Motor neuron (in vitro differentiated cells): ENCODE data around the gene TPRN. TPM values are rescaled to one million over a fixed set of nuclear protein-coding genes. Genes with fewer than 3 reads are reported as not detected.
"Not testable (repeated sequence)": the region's sequence is repeated elsewhere in the genome, so short reads cannot be mapped to it uniquely, and the experiment has no call there.

Experiments
- ATAC-seq, 8 experiments: fragments of 200-7000 bp; cut with Tn5 transposase; replicated peaks in 6 of 8; 2 replicates each; pipeline ENCODE4 v1.8.0; 2021; ENCODE audit warnings: mild to moderate bottlenecking in 8 of 8, moderate library complexity in 8 of 8
- H3K27ac ChIP-seq, 2 donors: fragments of 250-450 bp; sonication (Bioruptor Pico); 2 replicates each; pipeline ENCODE4 v1.9.0; 2021; ENCODE audit warnings: antibody characterized with exemption in 2 of 2, mild to moderate bottlenecking in 2 of 2, moderate library complexity in 1 of 2
- H3K4me1 ChIP-seq, 2 donors: fragments of 250-450 bp; sonication (Bioruptor Pico); replicated peaks in 1 of 2; 2 replicates each; pipeline ENCODE4 v1.6.1; 2021; ENCODE audit warnings: antibody characterized with exemption in 2 of 2, mild to moderate bottlenecking in 2 of 2, moderate library complexity in 1 of 2
- H3K4me3 ChIP-seq, 5 donors: fragments of 250-450 bp; sonication (Bioruptor Pico); 2 replicates each; pipeline ENCODE4 v1.9.0; 2021; ENCODE audit warnings: antibody characterized with exemption in 5 of 5, mild to moderate bottlenecking in 5 of 5, moderate library complexity in 4 of 5
- WGBS, 10 experiments: fragments of 450-650 bp; shearing (Covaris generic); methylation state at CpG; one replicate each; pipeline ENCODE4 v1.0.0; 2022; 5-methylcytosine and 5-hydroxymethylcytosine counted together
- in situ Hi-C, 9 experiments: fragments of 400-800 bp; cut with MboI; loops; one replicate each; pipeline ENCODE4 v1.15.0; 2021; ENCODE audit warnings: low sequenced_read_pairs in 9 of 9, low pct_unique_long_range_greater_than_20kb in 2 of 9; ENCODE audit not compliant: unreplicated experiment in 9 of 9
- total RNA-seq, 8 experiments: library from RNA; unstranded; fragments of 300-600 nt; gene quantifications; 2 replicates each; pipeline versions ENCODE4 v1.2.3 to v1.2.4, GENCODE V29; 2022

Gene TPRN, protein sequence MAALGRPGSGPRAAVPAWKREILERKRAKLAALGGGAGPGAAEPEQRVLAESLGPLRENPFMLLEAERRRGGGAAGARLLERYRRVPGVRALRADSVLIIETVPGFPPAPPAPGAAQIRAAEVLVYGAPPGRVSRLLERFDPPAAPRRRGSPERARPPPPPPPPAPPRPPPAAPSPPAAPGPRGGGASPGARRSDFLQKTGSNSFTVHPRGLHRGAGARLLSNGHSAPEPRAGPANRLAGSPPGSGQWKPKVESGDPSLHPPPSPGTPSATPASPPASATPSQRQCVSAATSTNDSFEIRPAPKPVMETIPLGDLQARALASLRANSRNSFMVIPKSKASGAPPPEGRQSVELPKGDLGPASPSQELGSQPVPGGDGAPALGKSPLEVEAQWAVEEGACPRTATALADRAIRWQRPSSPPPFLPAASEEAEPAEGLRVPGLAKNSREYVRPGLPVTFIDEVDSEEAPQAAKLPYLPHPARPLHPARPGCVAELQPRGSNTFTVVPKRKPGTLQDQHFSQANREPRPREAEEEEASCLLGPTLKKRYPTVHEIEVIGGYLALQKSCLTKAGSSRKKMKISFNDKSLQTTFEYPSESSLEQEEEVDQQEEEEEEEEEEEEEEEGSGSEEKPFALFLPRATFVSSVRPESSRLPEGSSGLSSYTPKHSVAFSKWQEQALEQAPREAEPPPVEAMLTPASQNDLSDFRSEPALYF
- 10 to 100 TPM in 4 of 8 experiments, 1 to 10 TPM in 4; 5.9 to 79.6 (median 10.6) TPM for total RNA-seq

GRCh38 chr9:137200311-137201204 is at the start of gene TPRN:
Gene TPRN (minus strand): TSS chr9:137200741. CDS start chr9:137200711, 30 bp downstream.
- in situ Hi-C loops: no loop called here
- WGBS, 10 experiments: 0% methylated on average over 2 of the region's 118 CpGs; no CpG with 5 or more reads in 9 of the 10 experiments
- Histone ChIP-seq H3K27ac (peak within 1 kb of the TSS; percentile 68 to 80), H3K4me3 (peak within 1 kb of the TSS; percentile 80 to 99 (median 90)), H3K4me1 (peaks cover 27 to 29% of the 10 kb centered on the region in 2 donors)
- peak; percentile 86 to 96 (median 94) for ATAC-seq

- 94 to 100% (median 95%) methylated on average over 1 to 4 of the region's 6 CpGs; no CpG with 5 or more reads in 7 of the 10 experiments for WGBS, 10 experiments
- ATAC-seq: no peak
- H3K27ac ChIP-seq: no peak overlapping the region
- H3K4me3 ChIP-seq: no peak overlapping the region
- H3K4me1 ChIP-seq: peaks cover 11 to 27% of the 10 kb centered on the region in 2 donors
- in situ Hi-C loops: loop anchor here in 1 of 9 experiments (25.0 kb wide), 1 partner anchor 136 kb away; the partner anchor contains the start of gene DPP7
Observed at GRCh38 chr9:137247916-137248175, 47.3 kb upstream of the TPRN start.

- 73 to 95% (median 80%) methylated on average over 1 to 9 of the region's 20 CpGs; no CpG with 5 or more reads in 5 of the 10 experiments for WGBS, 10 experiments
- no peak overlapping the region for H3K4me3 ChIP-seq
- H3K4me1 ChIP-seq: peaks cover 13 to 29% of the 10 kb centered on the region in 2 donors
- H3K27ac ChIP-seq: peak overlapping the region in 1 of 2 donors; percentile 42
- ATAC-seq: no peak
- in situ Hi-C loops: loop anchor here in 1 of 9 experiments (25.0 kb wide), 1 partner anchor 135 kb away; the partner anchor contains the start of gene DPP7
Observed at GRCh38 chr9:137247135-137247915, 46.8 kb upstream of the TPRN start.

DNA sequence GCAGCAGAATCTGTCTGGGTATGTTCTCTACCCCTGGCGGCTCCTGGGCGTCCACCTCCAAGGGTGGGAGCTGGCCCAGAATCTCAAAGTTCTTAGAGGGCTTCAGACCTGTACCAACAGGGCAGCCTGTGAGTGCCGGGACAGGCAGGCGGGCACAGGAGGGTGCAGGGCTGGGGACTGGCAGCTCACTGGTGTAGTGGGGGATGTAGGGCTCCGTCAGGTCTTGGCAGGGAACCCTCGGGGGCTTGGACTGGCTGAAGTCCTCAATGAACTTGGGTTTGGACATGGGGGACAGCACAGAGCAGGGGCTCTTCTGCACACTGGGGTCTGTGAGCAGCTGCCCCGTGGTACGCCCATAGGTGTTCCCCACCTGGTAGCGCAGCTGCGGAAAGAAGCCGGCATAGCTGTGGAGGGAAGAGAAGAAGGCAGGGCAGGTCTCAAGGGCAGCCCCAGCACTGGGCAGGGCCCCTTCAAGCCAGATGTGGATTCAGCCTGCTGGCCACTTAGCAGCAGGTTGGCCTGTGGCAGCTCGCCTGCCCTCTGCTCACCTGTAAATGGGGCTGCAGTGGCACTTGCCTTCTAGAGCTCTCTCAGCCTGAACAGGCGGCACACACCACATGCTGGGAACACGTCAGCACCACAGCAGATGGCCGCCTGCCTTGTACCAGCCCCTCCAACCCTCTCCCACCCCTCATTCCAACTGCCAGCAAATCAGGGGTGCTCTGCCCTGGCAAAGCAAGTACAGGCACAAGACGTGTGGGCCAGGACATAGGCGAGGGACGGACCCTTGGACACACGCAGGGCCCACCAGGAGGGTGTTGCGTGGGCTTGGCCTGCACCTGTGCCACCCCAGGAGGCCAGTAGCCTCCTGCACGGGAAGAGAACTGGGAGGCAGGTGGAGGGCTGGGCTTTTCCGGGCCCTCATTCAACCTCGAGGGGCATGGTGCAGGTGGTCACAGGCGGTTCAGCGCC is 45.2 kb upstream of the TPRN start:
- in situ Hi-C loops: loop anchor here in 1 of 9 experiments (25.0 kb wide), 1 partner anchor 133 kb away; the partner anchor contains the start of gene DPP7
- H3K27ac ChIP-seq: no peak overlapping the region
- no peak overlapping the region for H3K4me3 ChIP-seq
- 80 to 100% (median 90%) methylated on average over 1 to 2 of the region's 25 CpGs; no CpG with 5 or more reads in 6 of the 10 experiments for WGBS, 10 experiments
- H3K4me1 ChIP-seq: peaks cover 4 to 16% of the 10 kb centered on the region in 2 donors
- no peak for ATAC-seq

DNA sequence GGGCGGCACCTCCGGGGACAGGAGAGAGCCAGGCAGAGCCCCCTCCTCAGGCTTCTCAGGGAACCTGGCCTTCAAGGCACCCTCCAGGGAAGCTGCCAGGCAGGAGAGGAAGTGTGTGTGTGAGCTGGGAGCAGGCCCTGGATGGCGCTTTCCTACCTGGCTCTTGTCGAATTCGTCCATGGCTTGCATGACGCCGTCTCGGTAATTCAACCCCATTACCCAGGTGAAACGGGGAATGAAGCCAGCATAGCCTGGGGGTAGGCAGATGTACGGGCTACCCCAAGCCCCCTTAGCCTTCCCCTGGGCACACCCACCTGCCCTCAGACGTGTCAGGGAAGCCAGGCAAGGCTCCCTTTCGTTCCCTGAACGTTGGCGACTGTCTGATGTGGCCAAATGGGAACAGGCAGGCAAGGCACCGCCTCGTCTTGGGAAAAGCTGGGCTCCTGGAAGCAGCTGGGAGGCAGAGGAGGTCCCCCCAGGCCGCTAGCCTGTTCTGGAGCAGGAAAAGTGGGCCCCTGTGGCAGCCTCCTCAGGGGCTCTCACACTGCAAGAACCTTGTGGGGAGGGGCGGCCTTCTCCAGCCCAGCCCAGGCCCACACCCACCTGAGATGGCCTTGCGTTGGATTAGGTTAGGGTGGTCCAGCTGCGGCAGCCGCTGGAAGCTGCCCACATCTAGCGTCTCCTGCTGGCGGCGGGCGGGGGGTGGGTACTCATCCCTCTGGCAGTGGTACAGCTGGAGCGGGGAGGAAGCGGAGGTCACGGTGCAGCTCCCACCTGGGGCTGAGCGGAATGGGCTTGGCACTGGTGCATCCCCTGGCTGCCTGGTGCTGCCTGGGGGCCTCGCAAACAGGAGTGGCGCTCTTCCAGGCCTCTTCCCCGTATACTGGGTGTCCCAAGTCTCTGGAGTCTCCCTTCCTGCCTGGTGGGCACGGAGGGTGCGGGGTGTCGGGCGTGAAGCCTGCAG is 44.2 kb upstream of the TPRN start:
- H3K4me1 ChIP-seq: peaks cover 4 to 16% of the 10 kb centered on the region in 2 donors
- peak in 1 of 8 experiments; percentile 0 for ATAC-seq
- no peak overlapping the region for H3K4me3 ChIP-seq
- WGBS, 10 experiments: 10 to 93% (median 83%) methylated on average over 1 to 10 of the region's 36 CpGs; no CpG with 5 or more reads in 5 of the 10 experiments
- in situ Hi-C loops: loop anchor here in 1 of 9 experiments (25.0 kb wide), 1 partner anchor 132 kb away; the partner anchor contains the start of gene DPP7
- no peak overlapping the region for H3K27ac ChIP-seq

DNA sequence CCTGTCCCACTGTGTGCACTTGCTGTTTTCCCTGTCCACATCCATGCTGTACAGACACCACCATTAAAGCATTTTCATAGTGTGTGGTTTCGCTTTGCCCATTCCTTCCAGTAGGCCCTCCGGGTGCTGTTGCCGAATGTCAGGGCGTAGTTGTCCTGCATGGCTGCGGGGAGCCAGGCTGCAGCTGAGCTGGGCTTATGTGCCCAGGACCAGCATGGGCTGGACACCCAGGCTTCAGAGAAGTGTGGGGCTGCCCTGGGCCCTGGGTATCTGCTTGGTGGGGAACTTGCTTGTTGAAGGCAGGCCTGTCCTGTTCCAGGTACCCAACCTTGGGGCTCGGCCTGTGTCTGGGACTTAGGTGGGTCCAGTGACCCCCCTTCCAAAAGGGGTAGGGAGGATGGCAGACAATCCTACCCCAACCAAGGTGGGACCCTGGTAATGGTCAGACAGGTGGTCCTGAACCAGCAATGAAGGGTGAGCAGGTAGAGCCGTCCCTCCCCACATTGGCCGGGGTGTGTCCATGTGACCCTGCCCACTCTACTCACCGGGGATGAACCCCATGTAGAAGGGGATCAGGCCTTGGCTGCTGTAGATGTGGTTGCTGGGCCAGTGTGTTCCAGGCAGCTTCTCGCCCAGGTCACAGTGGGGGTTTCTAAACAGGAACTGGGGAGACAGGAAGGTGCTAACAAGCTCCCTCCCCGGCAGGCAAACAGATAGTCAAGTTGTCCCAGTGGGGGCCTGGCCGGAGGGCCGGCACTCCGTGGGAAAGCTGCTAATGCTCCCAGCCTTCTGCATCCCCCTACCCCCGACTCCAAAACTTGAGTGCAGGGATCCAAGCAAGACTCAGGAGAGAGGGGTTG is 43.3 kb upstream of the TPRN start:
- Histone ChIP-seq H3K4me1 (peaks cover 8 to 22% of the 10 kb centered on the region in 2 donors), H3K27ac (no peak overlapping the region), H3K4me3 (no peak overlapping the region)
- WGBS, 10 experiments: 27 to 100% (median 80%) methylated on average over 1 to 7 of the region's 15 CpGs; no CpG with 5 or more reads in 3 of the 10 experiments
- in situ Hi-C loops: loop anchor here in 1 of 9 experiments (25.0 kb wide), 1 partner anchor 132 kb away; the partner anchor contains the start of gene DPP7
- ATAC-seq: peak in 1 of 8 experiments; percentile 0

DNA sequence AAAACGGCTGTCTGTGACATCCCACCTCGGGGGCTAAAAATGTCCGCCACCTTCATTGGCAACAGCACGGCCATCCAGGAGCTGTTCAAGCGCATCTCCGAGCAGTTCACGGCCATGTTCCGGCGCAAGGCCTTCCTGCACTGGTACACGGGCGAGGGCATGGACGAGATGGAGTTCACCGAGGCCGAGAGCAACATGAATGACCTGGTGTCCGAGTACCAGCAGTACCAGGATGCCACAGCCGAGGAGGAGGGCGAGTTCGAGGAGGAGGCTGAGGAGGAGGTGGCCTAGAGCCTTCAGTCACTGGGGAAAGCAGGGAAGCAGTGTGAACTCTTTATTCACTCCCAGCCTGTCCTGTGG is 42.7 kb upstream of the TPRN start:
- not testable (repeated sequence) for ATAC-seq, H3K27ac ChIP-seq, H3K4me3 ChIP-seq
- H3K4me1 ChIP-seq: peaks cover 8 to 22% of the 10 kb centered on the region in 2 donors
- in situ Hi-C loops: loop anchor here in 1 of 9 experiments (25.0 kb wide), 1 partner anchor 131 kb away; the partner anchor contains the start of gene DPP7
- WGBS, 10 experiments: 94 to 100% methylated on average over 3 of the region's 18 CpGs; no CpG with 5 or more reads in 8 of the 10 experiments

- peaks cover 8 to 19% of the 10 kb centered on the region in 2 donors for H3K4me1 ChIP-seq
- no peak for ATAC-seq
- in situ Hi-C loops: loop anchor here in 1 of 9 experiments (25.0 kb wide), 1 partner anchor 130 kb away; the partner anchor contains the start of gene DPP7
- H3K27ac ChIP-seq: no peak overlapping the region
- peak overlapping the region; percentile 66 to 92 (median 78) for H3K4me3 ChIP-seq
- 0 to 80% (median 71%) methylated on average over 1 to 10 of the region's 36 CpGs; no CpG with 5 or more reads in 3 of the 10 experiments for WGBS, 10 experiments
Observed at GRCh38 chr9:137242269-137243203, 42.0 kb upstream of the TPRN start.
